Measurements from ENCODE around the gene SSUH2.

DNA sequence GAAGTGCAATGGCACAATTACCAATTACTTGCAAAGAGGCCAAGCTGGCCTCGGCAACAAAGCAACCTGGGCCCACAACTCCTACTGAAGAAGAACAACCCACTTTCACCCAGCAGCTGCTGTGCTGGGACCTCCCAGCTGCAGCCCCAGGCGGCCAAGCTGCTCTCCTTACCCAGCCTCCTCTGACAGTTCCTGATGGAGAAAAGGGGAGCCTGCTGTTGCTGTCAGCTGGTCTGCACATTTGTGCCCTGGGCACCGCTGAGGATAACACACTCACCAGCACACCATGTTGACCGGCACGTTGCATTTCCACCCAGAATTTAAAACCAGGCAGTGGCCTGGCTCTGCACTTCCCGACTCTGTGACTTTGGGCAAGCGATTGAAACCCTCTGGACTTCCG lies 33.6 kb downstream of the SSUH2 start:
- TF ChIP-seq, protein P1, sequence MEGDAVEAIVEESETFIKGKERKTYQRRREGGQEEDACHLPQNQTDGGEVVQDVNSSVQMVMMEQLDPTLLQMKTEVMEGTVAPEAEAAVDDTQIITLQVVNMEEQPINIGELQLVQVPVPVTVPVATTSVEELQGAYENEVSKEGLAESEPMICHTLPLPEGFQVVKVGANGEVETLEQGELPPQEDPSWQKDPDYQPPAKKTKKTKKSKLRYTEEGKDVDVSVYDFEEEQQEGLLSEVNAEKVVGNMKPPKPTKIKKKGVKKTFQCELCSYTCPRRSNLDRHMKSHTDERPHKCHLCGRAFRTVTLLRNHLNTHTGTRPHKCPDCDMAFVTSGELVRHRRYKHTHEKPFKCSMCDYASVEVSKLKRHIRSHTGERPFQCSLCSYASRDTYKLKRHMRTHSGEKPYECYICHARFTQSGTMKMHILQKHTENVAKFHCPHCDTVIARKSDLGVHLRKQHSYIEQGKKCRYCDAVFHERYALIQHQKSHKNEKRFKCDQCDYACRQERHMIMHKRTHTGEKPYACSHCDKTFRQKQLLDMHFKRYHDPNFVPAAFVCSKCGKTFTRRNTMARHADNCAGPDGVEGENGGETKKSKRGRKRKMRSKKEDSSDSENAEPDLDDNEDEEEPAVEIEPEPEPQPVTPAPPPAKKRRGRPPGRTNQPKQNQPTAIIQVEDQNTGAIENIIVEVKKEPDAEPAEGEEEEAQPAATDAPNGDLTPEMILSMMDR (IDR thresholded peaks at IDR 0.05) = no peak
- no peak for TF ChIP-seq POLR2A (IDR thresholded peaks at IDR 0.05)

All from suprapubic skin (tissue), 3 donors.